GM19372 (cell line): ENCODE data around the gene RAB25.
"Not testable (repeated sequence)": the region's sequence is repeated elsewhere in the genome, so short reads cannot be mapped to it uniquely, and the experiment has no call there.

Source experiments
- ATAC-seq: cut with Tn5 transposase; IDR thresholded peaks from one replicate; pipeline ENCODE4 v1.9.1; 2021; ENCODE audit warnings: mild to moderate bottlenecking, low read depth, moderate library complexity; ENCODE audit not compliant: unreplicated experiment

RAB25 gene

GRCh38 chr1:156054500-156055280, 6.3 kb upstream of the RAB25 start, which contains the start of gene LAMTOR2:
TSS of gene LAMTOR2 (plus strand) at chr1:156054782. CDS start at chr1:156054890, 108 bp downstream.
- peak; percentile 52 for ATAC-seq

- ATAC-seq = no peak
Observed at GRCh38 chr1:156055281-156056048, 5.5 kb upstream of the RAB25 start.

DNA sequence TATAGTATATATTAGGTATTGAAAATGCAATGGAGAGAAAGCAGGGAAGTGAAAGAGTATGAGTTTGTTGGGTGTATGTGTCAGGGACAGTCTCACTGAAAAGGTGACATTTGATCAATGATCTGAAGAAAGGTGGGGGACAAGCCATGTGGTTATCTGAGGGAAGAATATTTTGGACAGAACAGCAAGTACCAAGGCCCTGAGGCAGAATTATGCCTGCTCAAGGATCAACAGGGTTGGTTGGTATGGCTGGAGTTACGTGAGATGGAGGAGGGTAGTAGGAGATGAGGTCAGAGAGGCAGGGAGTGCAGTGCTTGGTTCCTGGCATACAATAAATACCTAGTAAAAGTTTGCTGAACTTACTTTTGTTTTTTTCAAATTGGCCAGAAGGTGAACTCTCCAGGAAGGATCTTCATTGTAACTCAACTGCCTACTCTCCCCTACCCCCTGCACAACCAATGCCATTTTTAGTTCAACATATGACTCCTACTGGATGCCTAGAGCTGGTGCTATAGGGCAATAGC, 4.6 kb upstream of the RAB25 start:
- ATAC-seq = no peak

- no peak for ATAC-seq
Observed at GRCh38 chr1:156062189-156062588, 1.2 kb downstream of the RAB25 start.

DNA sequence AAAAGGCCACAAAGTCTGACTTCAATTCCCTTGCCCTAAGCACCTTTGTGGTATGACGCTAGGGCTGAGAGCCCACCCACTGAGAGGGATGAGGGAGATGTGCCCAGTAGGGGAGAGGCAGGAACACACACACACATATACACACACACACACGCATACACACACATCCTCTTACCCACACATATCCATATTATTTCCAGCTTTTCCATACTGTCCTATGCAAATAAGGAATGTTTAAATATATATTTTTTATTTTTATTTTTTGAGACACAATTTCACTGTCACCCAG, 3.0 kb downstream of the RAB25 start:
- ATAC-seq = no peak

- no peak for ATAC-seq
Observed at GRCh38 chr1:156064615-156065014, 3.7 kb downstream of the RAB25 start.

GRCh38 chr1:156065212-156065611, 4.3 kb downstream of the RAB25 start:
- no peak for ATAC-seq

DNA sequence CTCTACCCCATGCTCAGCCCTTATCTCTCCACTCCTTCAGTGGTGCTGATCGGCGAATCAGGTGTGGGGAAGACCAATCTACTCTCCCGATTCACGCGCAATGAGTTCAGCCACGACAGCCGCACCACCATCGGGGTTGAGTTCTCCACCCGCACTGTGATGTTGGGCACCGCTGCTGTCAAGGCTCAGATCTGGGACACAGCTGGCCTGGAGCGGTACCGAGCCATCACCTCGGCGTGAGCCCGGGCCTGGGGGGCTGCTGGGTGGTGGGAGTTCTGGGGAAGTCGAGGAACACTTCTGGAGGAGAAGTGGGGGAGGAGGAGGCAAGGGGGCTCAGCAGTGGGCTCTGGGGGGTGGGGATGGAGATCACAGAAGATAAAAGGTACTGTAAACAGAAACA, 4.9 kb downstream of the RAB25 start:
- ATAC-seq = no peak

- no peak for ATAC-seq
Observed at GRCh38 chr1:156067262-156067661, 6.3 kb downstream of the RAB25 start.

DNA sequence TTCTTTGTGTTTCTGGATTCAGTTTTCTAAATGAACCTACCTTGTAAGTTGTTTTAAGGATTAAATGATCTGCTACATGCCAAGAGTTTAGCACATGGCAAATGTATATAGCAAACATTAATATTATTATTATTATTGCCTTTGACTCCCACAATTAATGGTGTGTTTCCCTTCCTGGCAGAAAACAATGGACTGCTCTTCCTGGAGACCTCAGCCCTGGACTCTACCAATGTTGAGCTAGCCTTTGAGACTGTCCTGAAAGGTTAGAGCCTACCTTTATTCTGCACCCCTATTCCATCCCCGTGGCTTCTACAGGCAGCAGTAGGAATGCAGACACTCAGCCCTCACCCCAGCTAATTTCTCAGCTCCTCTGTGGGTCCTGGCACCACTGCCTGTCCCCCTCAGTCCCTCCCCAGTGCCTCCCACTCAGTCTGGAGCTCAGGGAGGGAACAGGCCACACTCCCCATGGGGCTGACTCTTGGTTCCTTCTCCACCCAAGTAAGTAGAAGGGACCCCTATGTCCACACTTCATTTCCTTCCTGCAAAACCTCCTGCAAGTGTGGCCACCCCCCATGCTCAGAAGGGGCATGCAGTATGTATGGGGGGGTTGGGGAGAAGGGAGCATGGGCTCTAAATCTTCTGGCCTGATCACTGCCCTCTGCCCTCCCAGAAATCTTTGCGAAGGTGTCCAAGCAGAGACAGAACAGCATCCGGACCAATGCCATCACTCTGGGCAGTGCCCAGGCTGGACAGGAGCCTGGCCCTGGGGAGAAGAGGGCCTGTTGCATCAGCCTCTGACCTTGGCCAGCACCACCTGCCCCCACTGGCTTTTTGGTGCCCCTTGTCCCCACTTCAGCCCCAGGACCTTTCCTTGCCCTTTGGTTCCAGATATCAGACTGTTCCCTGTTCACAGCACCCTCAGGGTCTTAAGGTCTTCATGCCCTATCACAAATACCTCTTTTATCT, 8.8 kb downstream of the RAB25 start:
- no peak for ATAC-seq

DNA sequence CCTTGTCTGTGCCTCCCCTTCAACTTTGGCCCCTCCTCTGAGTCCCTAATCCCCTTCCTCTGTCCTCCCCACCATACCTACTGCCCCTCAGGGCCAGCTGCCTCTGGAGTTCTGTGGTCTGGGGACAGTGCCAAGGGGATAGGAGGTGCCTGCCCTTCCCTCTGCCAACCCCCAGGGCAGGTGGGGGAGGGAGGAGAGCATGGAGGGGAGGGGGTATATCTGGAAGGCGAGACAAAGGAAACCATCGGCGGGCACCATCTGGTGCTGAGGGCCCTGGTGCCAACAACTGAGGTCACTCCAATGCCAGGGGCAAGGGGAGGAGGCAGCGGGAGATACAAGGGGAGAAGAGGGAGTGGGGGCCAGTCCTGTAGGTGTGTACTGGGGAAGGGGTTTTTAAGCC, 9.6 kb downstream of the RAB25 start:
- ATAC-seq = no peak

DNA sequence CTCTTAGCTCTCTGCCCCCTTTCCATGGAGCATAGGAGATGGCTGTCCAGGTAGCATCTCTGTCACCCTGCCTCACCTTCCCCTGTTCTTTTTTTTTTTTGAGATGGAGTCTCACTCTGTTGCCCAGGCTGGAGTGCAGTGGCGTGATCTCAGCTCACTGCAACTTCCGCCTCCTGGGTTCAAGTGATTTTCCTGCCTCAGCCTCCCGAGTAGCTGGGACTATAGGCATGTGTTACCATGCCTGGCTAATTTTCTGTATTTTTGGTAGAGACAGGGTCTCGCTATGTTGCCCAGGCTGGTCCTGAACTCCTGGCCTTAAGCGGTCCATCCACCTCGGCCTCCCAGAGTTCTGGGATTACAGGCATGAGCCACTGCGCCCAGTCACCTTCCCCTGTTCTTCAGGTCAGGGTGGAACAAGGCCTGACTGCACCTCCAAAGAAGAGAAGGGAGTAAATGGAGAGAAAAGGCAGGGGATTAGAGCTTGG, 10.4 kb downstream of the RAB25 start:
- not testable (repeated sequence) for ATAC-seq

- no peak for ATAC-seq
Observed at GRCh38 chr1:156072251-156072650, 11.3 kb downstream of the RAB25 start.

DNA sequence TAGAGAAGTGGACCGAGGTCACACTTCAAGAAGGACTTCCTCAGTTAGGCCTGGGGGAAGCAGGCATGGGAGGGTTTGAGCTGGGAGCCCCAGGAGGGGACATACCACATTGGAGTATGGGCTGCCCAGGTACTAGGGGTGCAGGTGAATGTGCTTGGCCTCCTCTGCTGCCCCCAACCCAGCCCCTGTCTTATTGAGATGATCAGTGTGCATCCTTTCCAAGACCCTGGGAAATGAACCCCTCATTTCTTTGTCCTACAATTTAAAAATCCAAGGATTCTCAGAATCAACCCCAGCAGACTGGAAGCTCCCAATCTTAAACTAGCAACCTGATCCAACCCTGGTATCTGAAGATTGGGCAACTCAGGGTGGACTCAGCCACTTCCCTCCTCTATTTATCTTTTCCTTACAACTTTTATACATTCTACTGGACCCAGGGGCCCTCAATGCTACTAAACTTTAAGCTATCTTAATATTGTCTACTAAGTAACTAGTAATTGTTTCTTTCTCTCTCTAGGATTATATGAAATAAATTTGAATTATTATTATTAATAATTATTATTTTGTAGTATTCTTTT, 12.2 kb downstream of the RAB25 start:
- ATAC-seq = no peak

DNA sequence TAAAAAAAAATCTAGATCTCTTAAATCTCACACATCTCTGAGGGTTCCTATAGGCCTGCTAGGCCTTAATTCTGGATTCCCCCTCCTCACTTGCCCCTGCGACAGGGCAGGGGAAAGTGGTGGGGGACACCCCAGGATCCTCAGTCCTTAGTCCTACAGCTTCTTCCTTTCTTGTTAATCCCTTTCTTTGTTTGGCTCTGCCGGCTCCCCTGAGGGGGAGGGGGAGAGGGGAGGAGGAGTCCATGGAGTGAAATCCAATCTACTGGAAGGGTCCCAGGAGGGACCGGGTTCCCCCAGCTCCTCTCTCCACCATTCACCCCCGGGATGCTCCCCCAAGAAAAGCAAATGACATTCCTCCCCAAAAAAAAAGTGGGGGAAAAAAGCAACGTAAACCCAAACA, 12.8 kb downstream of the RAB25 start:
- ATAC-seq = no peak

GRCh38 chr1:156074661-156075060, 13.7 kb downstream of the RAB25 start:
- ATAC-seq = no peak

DNA sequence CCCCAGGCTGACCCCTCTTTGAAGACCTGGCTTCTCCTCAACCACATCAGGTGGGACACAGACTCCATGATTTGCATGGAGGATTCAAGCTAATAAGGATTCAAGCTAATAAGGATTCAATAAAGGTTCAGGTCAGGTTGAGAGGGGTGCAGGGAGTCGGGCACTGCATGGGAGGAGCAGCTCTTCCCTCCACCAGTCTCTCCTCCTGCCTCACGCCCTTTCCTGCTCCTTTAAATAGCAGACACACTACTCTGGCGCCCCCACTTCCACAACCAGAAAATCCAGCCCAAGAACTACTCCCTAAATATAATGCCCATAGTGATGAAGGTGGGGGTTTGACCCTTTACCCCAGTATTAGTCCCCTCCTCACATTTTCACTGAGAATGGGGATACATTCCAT, 14.2 kb downstream of the RAB25 start:
- ATAC-seq = no peak

DNA sequence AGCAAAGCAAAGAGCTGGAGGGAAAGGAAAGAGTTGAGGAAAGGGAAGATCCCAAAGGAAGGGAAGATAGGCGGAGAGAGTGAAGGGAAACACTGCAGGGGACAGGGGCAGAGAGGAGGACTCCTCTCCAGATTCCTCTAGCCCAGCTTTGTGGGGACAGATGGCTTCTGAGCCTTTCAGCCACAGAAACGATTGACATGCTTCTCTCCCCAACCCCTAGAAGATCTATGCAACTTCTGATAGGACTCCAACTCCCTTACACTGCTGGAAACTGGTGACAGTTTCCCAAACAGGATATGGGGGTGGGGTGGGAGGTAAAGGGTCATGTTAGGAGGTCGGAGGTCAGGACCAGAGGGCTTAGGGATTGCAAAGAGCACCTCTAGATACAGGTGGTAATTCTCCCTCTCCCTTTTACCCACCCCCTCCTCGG, 14.8 kb downstream of the RAB25 start:
- no peak for ATAC-seq

DNA sequence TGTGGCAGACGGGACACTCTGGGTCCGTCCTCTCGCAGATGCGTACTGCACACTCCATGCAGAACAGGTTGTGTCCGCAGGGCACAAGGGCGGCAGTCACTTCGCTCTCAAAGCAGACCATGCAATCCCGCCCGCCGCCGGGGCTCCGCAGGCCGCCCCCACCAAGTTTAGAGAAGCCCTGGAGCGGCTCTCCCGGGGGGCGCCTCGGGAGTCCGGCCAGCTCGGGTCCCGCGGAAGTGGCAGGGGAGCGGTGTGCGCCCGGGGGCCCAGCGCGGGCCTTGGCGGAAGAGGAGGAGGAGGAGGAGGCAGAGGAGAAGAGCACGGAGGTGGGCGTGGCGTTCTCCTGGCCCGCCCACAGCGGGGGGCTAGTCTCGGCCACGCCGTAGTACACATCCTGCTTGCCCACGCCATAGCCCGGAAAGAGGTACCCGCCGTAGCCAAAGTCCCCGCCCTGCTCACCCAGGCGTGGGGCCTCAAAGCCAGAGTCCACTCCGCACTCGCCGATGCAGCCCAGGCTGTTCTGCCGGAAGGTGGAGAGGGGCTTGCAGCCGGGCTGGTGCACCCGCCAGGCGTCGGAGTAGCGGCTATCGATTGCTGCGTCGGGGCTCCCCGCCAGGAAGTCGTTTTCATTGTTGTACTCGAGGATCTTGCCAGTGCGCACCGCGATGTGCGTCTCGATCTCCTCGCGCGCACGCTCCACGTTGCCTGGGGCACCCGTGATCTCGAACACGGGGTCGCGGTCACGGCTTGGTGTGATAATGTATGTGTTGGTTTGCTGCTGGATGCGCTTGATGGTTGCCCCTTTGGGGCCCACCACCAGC, 15.9 kb downstream of the RAB25 start:
- no peak for ATAC-seq
